Fibroblast of lung (primary cell): ENCODE measurements around the gene TCL1B. TPM values are rescaled to one million over a fixed set of nuclear protein-coding genes. Genes with fewer than 3 reads are reported as not detected.

ENCODE experiments used
- DNase-seq, 2 donors: peaks; one replicate each; pipeline versions ENCODE4 v3.0.0 to v3.0.0-alpha.2; 2010; ENCODE audit warnings: low read depth in 2 of 2
- H2AFZ ChIP-seq: 2 replicates; pipeline ENCODE4 v1.5.1; 2012; ENCODE audit warnings: low read length, control low read depth, inconsistent platforms
- H3K27ac ChIP-seq: 2 replicates; pipeline ENCODE4 v1.5.1; 2011; ENCODE audit warnings: low read length, control low read depth; ENCODE audit not compliant: insufficient read depth
- H3K27me3 ChIP-seq: 2 replicates; pipeline ENCODE4 v1.5.1; 2011; ENCODE audit warnings: mild to moderate bottlenecking, low read length; ENCODE audit not compliant: control insufficient read depth, insufficient read depth
- H3K36me3 ChIP-seq: 2 replicates; pipeline ENCODE4 v1.5.1; 2011; ENCODE audit warnings: low read length; ENCODE audit not compliant: control insufficient read depth, insufficient read depth
- H3K4me1 ChIP-seq: 2 replicates; pipeline ENCODE4 v1.5.1; 2011; ENCODE audit warnings: low read length; ENCODE audit not compliant: control insufficient read depth, insufficient read depth; ENCODE audit errors: extremely low read depth
- H3K4me2 ChIP-seq: 2 replicates; pipeline ENCODE4 v1.5.1; 2011; ENCODE audit warnings: low read length, control low read depth; ENCODE audit not compliant: insufficient read depth; ENCODE audit errors: extremely low read depth
- H3K4me3 ChIP-seq, 4 experiments: fragments of 200-600 bp in 1 of 4; sonication (generic) in 1 of 4; replicated peaks in 1 of 4; 2 replicates each; pipeline ENCODE4 v1.5.1; 2011 to 2016; ENCODE audit warnings: low read length in 4 of 4, low read depth in 3 of 4, mild to moderate bottlenecking in 3 of 4, control low read depth in 2 of 4, inconsistent platforms in 1 of 4, mixed read lengths in 1 of 4; ENCODE audit not compliant: insufficient read depth in 1 of 4; ENCODE audit errors: control extremely low read depth in 1 of 4
- H3K79me2 ChIP-seq: 2 replicates; pipeline ENCODE4 v1.5.1; 2012; ENCODE audit warnings: mild to moderate bottlenecking, low read length, inconsistent platforms; ENCODE audit not compliant: control insufficient read depth, insufficient read depth
- H3K9ac ChIP-seq: 2 replicates; pipeline ENCODE4 v1.5.1; 2011; ENCODE audit warnings: mild to moderate bottlenecking, low read length, control low read depth; ENCODE audit not compliant: insufficient read depth
- H3K9me3 ChIP-seq: 2 replicates; pipeline ENCODE4 v1.5.1; 2012; ENCODE audit warnings: low read depth, low read length; ENCODE audit not compliant: control insufficient read depth, insufficient read depth
- H4K20me1 ChIP-seq: 2 replicates; pipeline ENCODE4 v1.5.1; 2011; ENCODE audit warnings: low read length; ENCODE audit not compliant: control insufficient read depth, insufficient read depth; ENCODE audit errors: extremely low read depth
- CTCF ChIP-seq, 2 donors: IDR thresholded peaks in 1 of 2; conservative IDR thresholded peaks in 1 of 2; 1 replicate in 1 of 2; 2 replicates in 1 of 2; pipeline ENCODE4 v1.5.1; 2011 to 2012; ENCODE audit warnings: low read length in 2 of 2, control low read depth in 1 of 2, inconsistent platforms in 1 of 2, low read depth in 1 of 2, mild to moderate bottlenecking in 1 of 2
- EZH2 ChIP-seq: IDR thresholded peaks from 2 replicates; pipeline ENCODE4 v1.5.1; 2012; ENCODE audit warnings: low read length, control low read depth, mild to moderate bottlenecking; ENCODE audit errors: missing control alignments
- polyA plus RNA-seq, 2 donors: library from polyadenylated mRNA; depleted of rRNA in 1 of 2; stranded (reverse) in 1 of 2; unstranded in 1 of 2; fragments of >200 nt; gene quantifications; 2 replicates each; pipeline ENCODE4 v1.2.1, GENCODE V29; 2011 to 2012; ENCODE audit warnings: missing spikeins in 1 of 2
- total RNA-seq: library from RNA; depleted of rRNA; stranded (reverse); fragments of >200 nt; gene quantifications from 2 replicates; pipeline ENCODE4 v1.2.1, GENCODE V29; 2014

TCL1B gene
- total and polyA plus RNA-seq, 2 donors (not counting 1 experiment from before 2014, with no cell fraction given), result not detected

GRCh38 chr14:95666450-95666849 lies 19.8 kb upstream of the TCL1B start:
- H3K4me3 ChIP-seq, result no peak overlapping the region
- no peaks in the 10 kb centered on the region for H3K9me3 ChIP-seq
- no peaks in the 10 kb centered on the region for H4K20me1 ChIP-seq
- H3K36me3 ChIP-seq, result no peaks in the 10 kb centered on the region
- H2AFZ ChIP-seq, result no peak overlapping the region
- DNase-seq, result no peak
- no peak overlapping the region for H3K27ac ChIP-seq
- H3K4me1 ChIP-seq, result no peaks in the 10 kb centered on the region
- H3K4me2 ChIP-seq, result no peak overlapping the region
- no peaks in the 10 kb centered on the region for H3K27me3 ChIP-seq
- TF ChIP-seq CTCF (conservative IDR thresholded peaks at IDR 0.05 in 1 of 2, IDR thresholded peaks at IDR 0.05 in 1 of 2; ENCODE audit: low read depth in 1 of 2, low read length in 2 of 2) (no peak), EZH2 (no peak)
- H3K79me2 ChIP-seq, result no peaks in the 10 kb centered on the region
- H3K9ac ChIP-seq, result no peak overlapping the region

- Histone ChIP-seq H3K4me1 (no peaks in the 10 kb centered on the region), H3K9ac (no peak overlapping the region), H3K79me2 (no peaks in the 10 kb centered on the region), H3K36me3 (no peaks in the 10 kb centered on the region), H3K27me3 (no peaks in the 10 kb centered on the region), H3K27ac (no peak overlapping the region), H3K4me2 (no peak overlapping the region), H2AFZ (no peak overlapping the region), H3K9me3 (no peaks in the 10 kb centered on the region), H4K20me1 (no peaks in the 10 kb centered on the region), H3K4me3 (no peak overlapping the region)
- no peak for DNase-seq
- TF ChIP-seq CTCF (conservative IDR thresholded peaks at IDR 0.05 in 1 of 2, IDR thresholded peaks at IDR 0.05 in 1 of 2; ENCODE audit: low read depth in 1 of 2, low read length in 2 of 2), result no peak
- no peak for TF ChIP-seq EZH2
Measured at GRCh38 chr14:95667249-95667693, 19.0 kb upstream of the TCL1B start.

GRCh38 chr14:95668235-95668772 lies 17.9 kb upstream of the TCL1B start:
- no peaks in the 10 kb centered on the region for H3K4me1 ChIP-seq
- H3K27me3 ChIP-seq, result no peaks in the 10 kb centered on the region
- H4K20me1 ChIP-seq, result no peaks in the 10 kb centered on the region
- H3K36me3 ChIP-seq, result no peaks in the 10 kb centered on the region
- no peak overlapping the region for H3K27ac ChIP-seq
- no peak for DNase-seq
- H3K4me2 ChIP-seq, result no peak overlapping the region
- no peaks in the 10 kb centered on the region for H3K9me3 ChIP-seq
- H3K9ac ChIP-seq, result no peak overlapping the region
- H3K79me2 ChIP-seq, result no peaks in the 10 kb centered on the region
- TF ChIP-seq CTCF (conservative IDR thresholded peaks at IDR 0.05 in 1 of 2, IDR thresholded peaks at IDR 0.05 in 1 of 2; ENCODE audit: low read depth in 1 of 2, low read length in 2 of 2) (no peak), EZH2 (no peak)
- H2AFZ ChIP-seq, result no peak overlapping the region
- no peak overlapping the region for H3K4me3 ChIP-seq
